ENCODE measurements around the gene RRP1B.

Gene RRP1B

GRCh38 chr21:43689556-43690337 is 30.4 kb downstream of the RRP1B start:
- no peak for DNase-seq (ENCODE audit: extremely low read depth, low read depth)
- no peak for TF ChIP-seq CTCF (IDR thresholded peaks at IDR 0.05; ENCODE audit: low read depth, low read length)

GRCh38 chr21:43690346-43690745 is 31.0 kb downstream of the RRP1B start:
- DNase-seq (ENCODE audit: extremely low read depth, low read depth): no peak
- no peak for TF ChIP-seq CTCF (IDR thresholded peaks at IDR 0.05; ENCODE audit: low read depth, low read length)

GRCh38 chr21:43691086-43691795 is 31.9 kb downstream of the RRP1B start:
- no peak for TF ChIP-seq CTCF (IDR thresholded peaks at IDR 0.05; ENCODE audit: low read depth, low read length)
- DNase-seq (ENCODE audit: extremely low read depth, low read depth): no peak

- TF ChIP-seq CTCF (IDR thresholded peaks at IDR 0.05; ENCODE audit: low read depth, low read length): no peak
- no peak for DNase-seq (ENCODE audit: extremely low read depth, low read depth)
Measured at GRCh38 chr21:43691801-43692200, 32.4 kb downstream of the RRP1B start.

GRCh38 chr21:43692949-43693348 is 33.6 kb downstream of the RRP1B start:
- DNase-seq (ENCODE audit: extremely low read depth, low read depth): no peak
- no peak for TF ChIP-seq CTCF (IDR thresholded peaks at IDR 0.05; ENCODE audit: low read depth, low read length)

- DNase-seq (ENCODE audit: extremely low read depth, low read depth): no peak
- TF ChIP-seq CTCF (IDR thresholded peaks at IDR 0.05; ENCODE audit: low read depth, low read length): no peak
Measured at GRCh38 chr21:43693981-43694380, 34.6 kb downstream of the RRP1B start.

GRCh38 chr21:43694437-43695079 is 35.2 kb downstream of the RRP1B start:
- TF ChIP-seq CTCF (IDR thresholded peaks at IDR 0.05; ENCODE audit: low read depth, low read length): no peak
- no peak for DNase-seq (ENCODE audit: extremely low read depth, low read depth)
